H1 (cell line): ENCODE results near the gene MOB2. TPM values are rescaled to one million over a fixed set of nuclear protein-coding genes. Genes with fewer than 3 reads are reported as not detected.

ENCODE experiments used
- CTCF ChIA-PET: fragments of 300-600 bp; sonication (Branson Sonifier 250); formaldehyde crosslinking; loops from one replicate; lab custom pipeline; 2021; ENCODE audit not compliant: partially characterized antibody; lab: Charles Lee
- POLR2A ChIA-PET: fragments of 300-600 bp; sonication (Branson Sonifier 250); formaldehyde crosslinking; loops from one replicate; lab custom pipeline; 2021; ENCODE audit warnings: inconsistent platforms; ENCODE audit not compliant: partially characterized antibody; lab: Charles Lee
- DNase-seq, 2 experiments: peaks; one replicate each; pipeline versions ENCODE4 v3.0.0 to v3.0.0-alpha.2; 2010 to 2022; ENCODE audit warnings: low spot score in 2 of 2, low read depth in 1 of 2, mixed read lengths in 1 of 2
- FAIRE-seq: peaks from 2 replicates; lab custom pipeline; 2011; peaks lifted over from hg19 to GRCh38; lab: Jason Lieb, UNC
- H2AFZ ChIP-seq: 2 replicates; pipeline ENCODE4 v1.8.1; 2012; ENCODE audit warnings: low read length, inconsistent platforms
- H2AK5ac ChIP-seq: 2 replicates; pipeline ENCODE4 v1.6.1; 2013; ENCODE audit warnings: low read depth, low read length
- H2BK120ac ChIP-seq: replicated peaks from 2 replicates; pipeline ENCODE3; 2013; ENCODE audit warnings: low read depth, low read length, inconsistent platforms
- H2BK12ac ChIP-seq: 2 replicates; pipeline ENCODE4 v1.6.1; 2013; ENCODE audit warnings: low read depth, low read length
- H2BK15ac ChIP-seq: 2 replicates; pipeline ENCODE4 v1.6.1; 2013; ENCODE audit warnings: low read length
- H2BK20ac ChIP-seq: 2 replicates; pipeline ENCODE4 v1.6.1; 2013; ENCODE audit warnings: low read length
- H2BK5ac ChIP-seq: 2 replicates; pipeline ENCODE4 v1.6.1; 2013; ENCODE audit warnings: low read depth, low read length
- H3K14ac ChIP-seq: 2 replicates; pipeline ENCODE4 v1.6.1; 2013; ENCODE audit warnings: inconsistent platforms; ENCODE audit not compliant: insufficient read length
- H3K18ac ChIP-seq: 2 replicates; pipeline ENCODE4 v1.6.1; 2013; ENCODE audit warnings: low read length; ENCODE audit errors: extremely low read depth
- H3K23ac ChIP-seq: 2 replicates; pipeline ENCODE4 v1.6.1; 2013; ENCODE audit warnings: inconsistent platforms; ENCODE audit not compliant: insufficient read length
- H3K23me2 ChIP-seq: 2 replicates; pipeline ENCODE4 v1.6.1; 2013; ENCODE audit warnings: low read depth, low read length
- H3K27ac ChIP-seq: 2 replicates; pipeline ENCODE4 v1.6.1; 2011; ENCODE audit warnings: low read depth, low read length, inconsistent platforms
- H3K27me3 ChIP-seq, 4 experiments: replicated peaks in 1 of 4; 1 replicate in 1 of 4; 2 replicates in 3 of 4; pipeline versions ENCODE4 v1.6.1 to v1.8.1; 2011 to 2013; ENCODE audit warnings: low read length in 3 of 4, mild to moderate bottlenecking in 3 of 4, inconsistent platforms in 2 of 4, mixed read lengths in 2 of 4, moderate library complexity in 1 of 4; ENCODE audit not compliant: control insufficient read depth in 3 of 4, insufficient read depth in 3 of 4; ENCODE audit errors: extremely low read depth in 1 of 4
- H3K36me3 ChIP-seq, 4 experiments: 2 replicates each; pipeline versions ENCODE4 v1.6.1 to v1.8.1; 2011 to 2013; ENCODE audit warnings: mild to moderate bottlenecking in 4 of 4, low read length in 3 of 4, moderate library complexity in 2 of 4, control low read depth in 1 of 4, inconsistent platforms in 1 of 4; ENCODE audit not compliant: insufficient read depth in 4 of 4, control insufficient read depth in 2 of 4
- H3K4ac ChIP-seq: replicated peaks from 2 replicates; pipeline ENCODE3; 2013; ENCODE audit warnings: low read length, low read depth, mixed read lengths, inconsistent platforms; ENCODE audit not compliant: insufficient read length
- H3K4me1 ChIP-seq, 4 experiments: replicated peaks in 1 of 4; 1 replicate in 1 of 4; 2 replicates in 3 of 4; pipeline versions ENCODE4 v1.6.1 to v1.8.1; 2011 to 2013; ENCODE audit warnings: low read length in 3 of 4, inconsistent platforms in 2 of 4, mixed read lengths in 1 of 4; ENCODE audit not compliant: insufficient read depth in 4 of 4, control insufficient read depth in 3 of 4
- H3K4me2 ChIP-seq, 2 experiments: 2 replicates each; pipeline versions ENCODE4 v1.6.1 to v1.8.1; 2011 to 2013; ENCODE audit warnings: low read depth in 2 of 2, low read length in 2 of 2, control low read depth in 1 of 2, inconsistent platforms in 1 of 2, mild to moderate bottlenecking in 1 of 2; ENCODE audit not compliant: insufficient read depth in 1 of 2
- H3K4me3 ChIP-seq, 4 experiments: fragments of 200-600, 300-600 bp in 1 of 4; sonication (generic), shearing (Covaris generic), sonication (Bioruptor Twin) in 1 of 4; 2 replicates each; pipeline versions ENCODE4 v1.5.1 to v1.8.1; 2011 to 2016; ENCODE audit warnings: low read length in 4 of 4, low read depth in 3 of 4, control low read depth in 2 of 4, inconsistent platforms in 2 of 4, mild to moderate bottlenecking in 2 of 4, mixed read lengths in 1 of 4, moderate library complexity in 1 of 4; ENCODE audit not compliant: insufficient read depth in 2 of 4; ENCODE audit errors: extremely low read depth in 1 of 4
- H3K56ac ChIP-seq: replicated peaks from 2 replicates; pipeline ENCODE3; 2013; ENCODE audit warnings: low read depth, mild to moderate bottlenecking, mixed read lengths, low read length, inconsistent platforms; ENCODE audit not compliant: insufficient read length
- H3K79me1 ChIP-seq: 2 replicates; pipeline ENCODE4 v1.6.1; 2013; ENCODE audit warnings: low read depth, low read length, control low read depth
- H3K79me2 ChIP-seq, 2 experiments: 2 replicates each; pipeline versions ENCODE4 v1.6.1 to v1.8.1; 2012 to 2013; ENCODE audit warnings: low read length in 2 of 2, mild to moderate bottlenecking in 2 of 2, inconsistent platforms in 1 of 2; ENCODE audit not compliant: insufficient read depth in 2 of 2, control insufficient read depth in 1 of 2
- H3K9ac ChIP-seq, 4 experiments: replicated peaks in 1 of 4; 1 replicate in 1 of 4; 2 replicates in 3 of 4; pipeline versions ENCODE4 v1.6.1 to v1.8.1; 2011 to 2013; ENCODE audit warnings: low read depth in 3 of 4, low read length in 3 of 4, control low read depth in 2 of 4, mild to moderate bottlenecking in 2 of 4, moderate library complexity in 2 of 4, inconsistent platforms in 1 of 4; ENCODE audit errors: extremely low read depth in 1 of 4
- H3K9me3 ChIP-seq, 2 experiments: 2 replicates each; pipeline versions ENCODE4 v1.6.1 to v1.8.1; 2012 to 2013; ENCODE audit warnings: mild to moderate bottlenecking in 2 of 2, moderate library complexity in 2 of 2, control low read depth in 1 of 2, inconsistent platforms in 1 of 2, low read depth in 1 of 2, low read length in 1 of 2, mixed read lengths in 1 of 2; ENCODE audit not compliant: insufficient read depth in 2 of 2
- H4K20me1 ChIP-seq, 2 experiments: replicated peaks in 1 of 2; 2 replicates each; pipeline versions ENCODE3 to v1.8.1; 2011 to 2013; ENCODE audit warnings: inconsistent platforms in 2 of 2, low read length in 2 of 2, mild to moderate bottlenecking in 1 of 2; ENCODE audit not compliant: insufficient read depth in 2 of 2, control insufficient read depth in 1 of 2
- H4K5ac ChIP-seq: 2 replicates; pipeline ENCODE4 v1.6.1; 2013; ENCODE audit warnings: low read length, low read depth, mixed read lengths, inconsistent platforms; ENCODE audit not compliant: insufficient read length
- H4K8ac ChIP-seq: 2 replicates; pipeline ENCODE4 v1.8.0; 2013; ENCODE audit warnings: mild to moderate bottlenecking, moderate library complexity, low read length, inconsistent platforms; ENCODE audit not compliant: insufficient read depth; ENCODE audit errors: extremely low read depth
- H4K91ac ChIP-seq: replicated peaks from 2 replicates; pipeline ENCODE3; 2013; ENCODE audit warnings: low read length, mixed read lengths, inconsistent platforms; ENCODE audit not compliant: insufficient read length
- CTCF ChIP-seq, 3 experiments: IDR thresholded peaks; 1 replicate in 2 of 3; 2 replicates in 1 of 3; pipeline versions ENCODE4 v1.5.1 to v1.6.1; 2011; ENCODE audit warnings: low read length in 3 of 3, mild to moderate bottlenecking in 3 of 3, inconsistent platforms in 2 of 3, low read depth in 1 of 3, moderate library complexity in 1 of 3; ENCODE audit not compliant: insufficient read depth in 1 of 3; ENCODE audit errors: control extremely low read depth in 1 of 3
- GABPA ChIP-seq: IDR thresholded peaks from 2 replicates; pipeline ENCODE4 v1.6.1; 2011; ENCODE audit warnings: mild to moderate bottlenecking, low read length, moderate library complexity, borderline replicate concordance; ENCODE audit not compliant: insufficient read depth
- RAD21 ChIP-seq, 2 experiments: IDR thresholded peaks in 1 of 2; conservative IDR thresholded peaks in 1 of 2; 2 replicates each; pipeline ENCODE4 v1.6.1; 2011; ENCODE audit warnings: low read depth in 2 of 2, low read length in 2 of 2, improper control_type of control experiment in 1 of 2, inconsistent platforms in 1 of 2, mild to moderate bottlenecking in 1 of 2, moderate library complexity in 1 of 2
- SP2 ChIP-seq: IDR thresholded peaks from 2 replicates; pipeline ENCODE4 v1.6.1; 2012; ENCODE audit warnings: mild to moderate bottlenecking, low read length, inconsistent platforms
- TBP ChIP-seq: IDR thresholded peaks from 2 replicates; pipeline ENCODE4 v1.6.1; 2011; ENCODE audit warnings: low read depth, low read length, improper control_type of control experiment
- WGBS, 2 experiments: shearing (Covaris generic) in 1 of 2; methylation state at CpG; one replicate each; pipeline versions ENCODE4 v1.1.6 to v1.1.7; 2013 to 2015; ENCODE audit warnings: low lambda C conversion rate in 2 of 2, mixed read lengths in 2 of 2, inconsistent platforms in 1 of 2, low coverage in 1 of 2, missing lambda C conversion rate in 1 of 2; ENCODE audit not compliant: insufficient replicate concordance in 2 of 2, insufficient coverage in 1 of 2, insufficient read length in 1 of 2; ENCODE audit errors: extremely low coverage in 1 of 2, missing lambda C conversion rate in 1 of 2; 5-methylcytosine and 5-hydroxymethylcytosine counted together
- polyA plus RNA-seq, 7 experiments: library from polyadenylated mRNA; depleted of rRNA in 3 of 7; stranded (reverse) in 5 of 7; unstranded in 2 of 7; fragments of >200 nt in 5 of 7; fragments of 200-250 nt in 2 of 7; gene quantifications; 1 replicate in 5 of 7; 2 replicates in 1 of 7; 4 replicates in 1 of 7; pipeline versions ENCODE4 v1.2.1 to v1.2.3, GENCODE V29; 2011 to 2013; ENCODE audit warnings: missing spikeins in 2 of 7, mixed read lengths in 2 of 7
- total RNA-seq: library from RNA; stranded (reverse); fragmentation: NEBNext Ultra II Directional; extraction: Animal tissue kit (Norgen Biotek cat#: 25700); gene quantifications from 2 replicates; pipeline ENCODE4 v1.2.1, GENCODE V29; 2021

Gene MOB2
- total and polyA plus RNA-seq, 2 of the 8 experiments (the other 6 are each of a cell fraction or from before 2014, with no cell fraction given), result 18.6 to 28.2 TPM

- no peak overlapping the region for H4K5ac ChIP-seq
- CTCF ChIA-PET, result interaction anchor here (0.6 to 5.2 kb wide), 13 partner anchors 10 to 278 kb away, joined by 3 to 34 read pairs (median 3); no protein-coding TSS in a partner anchor
- H3K14ac ChIP-seq, result no peak overlapping the region
- H2AK5ac ChIP-seq, result no peak overlapping the region
- no peak overlapping the region for H3K4me2 ChIP-seq
- no peaks in the 10 kb centered on the region for H3K23me2 ChIP-seq
- H2BK12ac ChIP-seq, result no peak overlapping the region
- H2BK15ac ChIP-seq, result no peak overlapping the region
- no peak overlapping the region for H2BK20ac ChIP-seq
- H3K79me2 ChIP-seq, result no peaks in the 10 kb centered on the region; a peak in 1 of 4 replicates
- H2BK120ac ChIP-seq, result no peak overlapping the region
- H3K4me1 ChIP-seq, result peaks cover 0 to 5% (median under 1%) of the 10 kb centered on the region in 4 experiments; a peak in 2 of 7 replicates
- 94% methylated on average over 31 of the region's 32 CpGs; no CpG with 5 or more reads in 1 of the 2 experiments for WGBS, 2 experiments
- FAIRE-seq, result no peak
- H2BK5ac ChIP-seq, result no peak overlapping the region; the same call in 1 of the 2 replicates
- peaks cover 6% of the 10 kb centered on the region for H3K79me1 ChIP-seq
- H3K18ac ChIP-seq, result no peak overlapping the region; the same call in 1 of the 2 replicates
- H3K4ac ChIP-seq, result no peak overlapping the region
- H3K23ac ChIP-seq, result no peak overlapping the region
- no peak overlapping the region for H3K27ac ChIP-seq
- H3K36me3 ChIP-seq, result no peaks in the 10 kb centered on the region; a peak in 1 of 8 replicates
- H4K91ac ChIP-seq, result no peak overlapping the region
- H4K20me1 ChIP-seq, result peaks cover 0 to 18% of the 10 kb centered on the region in 2 experiments
- TF ChIP-seq RAD21 (IDR thresholded peaks at IDR 0.05 in 1 of 2, conservative IDR thresholded peaks at IDR 0.05 in 1 of 2; ENCODE audit: low read depth in 2 of 2, low read length in 2 of 2) (peak; percentile 32 to 43; a peak in 3 of 4 replicates), GABPA (peak; percentile 58; the same call in 1 of the 2 replicates), CTCF (IDR thresholded peaks at IDR 0.05; ENCODE audit: control extremely low read depth in 1 of 3, insufficient read depth in 1 of 3, low read depth in 1 of 3, low read length in 3 of 3) (peak in 2 of 3 experiments; percentile 46 to 51; a peak in 2 of 4 replicates), TBP (no peak), SP2 (no peak)
- DNase-seq, result no peak
- no peak overlapping the region for H2AFZ ChIP-seq
- H4K8ac ChIP-seq, result peak overlapping the region; percentile 22
- no peaks in the 10 kb centered on the region for H3K9me3 ChIP-seq
- no peak overlapping the region for H3K9ac ChIP-seq
- no peak overlapping the region for H3K56ac ChIP-seq
- H3K4me3 ChIP-seq, result no peak overlapping the region
- H3K27me3 ChIP-seq, result no peaks in the 10 kb centered on the region
- POLR2A ChIA-PET, result interaction anchor here (1.0 kb wide), 1 partner anchor 8 kb away, joined by 3 read pairs; no protein-coding TSS in a partner anchor
These were observed 3.8 kb downstream of the MOB2 start for GRCh38 chr11:1482581-1483444.
